T-helper 2 cell treated with Interferon-gamma antibody and Interleukin-4, amounts not matched to agents 100 ng/mL and 5 ng/mL, for 36 hours (primary cell): ENCODE data around the gene OR2T5. TPM values are rescaled to one million over a fixed set of nuclear protein-coding genes. Genes with fewer than 3 reads are reported as not detected.
"Not testable (repeated sequence)": the region's sequence is repeated elsewhere in the genome, so short reads cannot be mapped to it uniquely, and the experiment has no call there.

Experiments
- intact Hi-C: fragments of 100-400 bp; cut with micrococcal nuclease; formaldehyde crosslinking; loops from one replicate; pipeline ENCODE4 v1.15.1; 2023
- total RNA-seq: library from RNA; stranded (reverse); gene quantifications from 2 replicates; pipeline ENCODE4 v1.2.3, GENCODE V29; 2022

OR2T5 gene
- total RNA-seq, 1 donor from 2014 or later = not detected

DNA sequence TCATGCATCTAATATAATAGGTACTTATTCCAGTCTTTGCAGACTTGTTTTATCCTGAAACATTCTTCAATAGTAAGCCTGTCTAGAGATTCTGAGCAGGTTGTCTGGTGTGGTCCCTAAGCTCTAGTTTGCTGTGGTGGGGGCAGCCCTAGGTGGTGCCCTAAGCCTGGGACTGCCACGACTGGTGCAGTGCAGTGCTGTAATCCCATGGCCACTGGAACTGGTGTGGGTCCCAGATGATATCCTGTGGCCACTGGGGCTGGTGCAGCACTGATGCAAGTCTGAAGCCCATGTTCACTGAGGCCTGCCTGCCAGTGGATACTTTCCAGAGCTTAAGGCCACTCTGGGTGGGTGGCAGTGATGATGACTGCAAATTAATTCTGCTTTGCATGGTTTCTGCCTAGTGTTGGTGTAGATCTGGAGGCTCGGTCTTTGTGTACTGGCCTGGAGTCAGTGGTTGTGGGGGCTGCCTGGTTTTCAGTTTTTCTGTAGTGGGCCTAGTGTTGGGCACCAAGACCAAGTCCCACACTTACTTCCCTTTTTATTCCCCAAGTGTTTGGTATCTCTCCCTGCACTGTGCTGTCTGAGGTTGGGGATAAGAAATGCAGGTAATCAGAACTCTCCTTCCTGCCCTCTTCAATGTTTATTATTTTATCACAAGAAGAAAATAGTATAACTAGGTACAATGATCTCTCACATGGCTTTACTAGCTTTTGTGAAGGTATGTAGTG is 12.1 kb downstream of the OR2T5 start:
- intact Hi-C loops = not testable (repeated sequence)

DNA sequence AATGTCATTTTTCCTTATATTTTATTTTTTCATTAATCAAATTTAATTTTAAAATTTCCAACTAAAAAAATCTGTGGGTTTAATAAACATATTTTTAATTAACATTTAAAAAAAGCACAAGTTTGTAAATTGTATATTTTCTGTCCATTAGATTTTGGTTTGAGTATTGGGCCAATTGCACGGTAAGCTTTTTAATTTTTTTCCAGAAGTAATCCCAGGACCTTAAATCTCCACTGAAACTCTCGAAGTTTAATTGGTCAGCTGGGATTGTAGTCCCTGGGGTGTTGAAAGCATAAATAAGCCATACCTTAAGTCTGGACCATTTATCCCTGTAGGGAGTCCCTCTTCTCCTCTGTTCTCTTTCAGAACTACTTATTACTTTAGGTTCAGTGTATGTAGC is 19.4 kb downstream of the OR2T5 start, which contains the start of gene OR2G6:
TSS of gene OR2G6 (plus strand) at position 301 of the 400 bp plus-strand sequence. CDS start 13,574 bp downstream, outside the sequence.
- intact Hi-C loops = not testable (repeated sequence)

DNA sequence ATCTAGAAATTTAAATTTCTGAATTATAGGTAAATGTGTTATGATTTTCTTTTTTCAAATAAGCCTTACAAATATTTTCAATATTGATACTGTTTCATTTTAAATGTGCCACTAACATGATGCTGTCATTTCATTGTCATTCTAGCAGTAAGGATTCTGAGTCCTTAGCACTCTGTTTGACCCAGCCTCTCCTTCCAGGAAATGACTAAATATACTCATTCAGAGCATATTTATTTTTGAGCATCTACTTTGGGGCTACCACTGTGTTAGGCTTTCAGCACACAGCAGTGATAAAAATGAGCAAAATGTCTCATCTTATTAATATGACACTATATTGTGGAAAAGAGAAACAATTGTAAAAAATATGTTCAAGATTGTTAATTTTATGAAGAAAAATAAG is 21.8 kb downstream of the OR2T5 start:
- intact Hi-C loops = not testable (repeated sequence)

DNA sequence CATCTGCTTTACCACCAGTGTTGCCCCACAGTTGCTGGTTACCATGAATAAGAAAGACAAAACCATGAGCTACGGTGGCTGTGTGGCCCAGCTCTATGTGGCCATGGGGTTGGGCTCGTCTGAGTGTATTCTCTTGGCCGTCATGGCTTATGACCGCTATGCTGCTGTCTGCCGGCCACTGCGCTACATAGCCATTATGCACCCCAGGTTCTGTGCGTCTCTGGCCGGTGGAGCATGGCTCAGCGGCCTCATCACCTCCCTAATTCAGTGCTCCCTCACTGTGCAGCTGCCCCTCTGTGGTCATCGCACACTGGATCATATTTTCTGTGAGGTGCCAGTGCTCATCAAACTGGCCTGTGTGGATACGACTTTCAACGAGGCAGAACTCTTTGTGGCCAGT is 33.5 kb downstream of the OR2T5 start:
- intact Hi-C loops = no loop called here

DNA sequence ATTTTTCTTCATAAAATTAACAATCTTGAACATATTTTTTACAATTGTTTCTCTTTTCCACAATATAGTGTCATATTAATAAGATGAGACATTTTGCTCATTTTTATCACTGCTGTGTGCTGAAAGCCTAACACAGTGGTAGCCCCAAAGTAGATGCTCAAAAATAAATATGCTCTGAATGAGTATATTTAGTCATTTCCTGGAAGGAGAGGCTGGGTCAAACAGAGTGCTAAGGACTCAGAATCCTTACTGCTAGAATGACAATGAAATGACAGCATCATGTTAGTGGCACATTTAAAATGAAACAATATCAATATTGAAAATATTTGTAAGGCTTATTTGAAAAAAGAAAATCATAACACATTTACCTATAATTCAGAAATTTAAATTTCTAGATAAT is 49.1 kb downstream of the OR2T5 start:
- intact Hi-C loops = not testable (repeated sequence)

Other genes starting within 250 kb of the OR2T5 start
- not detected in 2 replicates for gene OR2T33, start 210.6 kb upstream of the OR2T5 start, total RNA-seq
- gene OR2T12, start 185.2 kb upstream of the OR2T5 start, total RNA-seq = not detected in 2 replicates
- gene OR2M7, start 164.0 kb upstream of the OR2T5 start, total RNA-seq = not detected in 2 replicates
- not detected in 2 replicates for gene OR14C36, start 139.8 kb upstream of the OR2T5 start, total RNA-seq
- gene OR2T4, start 126.9 kb upstream of the OR2T5 start, total RNA-seq = not detected in 2 replicates
- gene OR2T6, start 112.8 kb upstream of the OR2T5 start, total RNA-seq = not detected in 2 replicates
- not detected in 2 replicates for gene OR2T1, start 85.5 kb upstream of the OR2T5 start, total RNA-seq
- not detected in 2 replicates for gene OR2T2, start 43.0 kb upstream of the OR2T5 start, total RNA-seq
- not detected in 2 replicates for gene OR2T3, start 15.2 kb upstream of the OR2T5 start, total RNA-seq
- gene OR2G6, start 19.5 kb downstream of the OR2T5 start, total RNA-seq = not detected in 2 replicates
- gene OR2T29, start 74.2 kb downstream of the OR2T5 start, total RNA-seq = not detected in 2 replicates
- gene OR2T34, start 86.2 kb downstream of the OR2T5 start, total RNA-seq = not detected in 2 replicates
- gene OR2T10, start 109.1 kb downstream of the OR2T5 start, total RNA-seq = not detected in 2 replicates
- not detected in 2 replicates for gene OR2T11, start 146.5 kb downstream of the OR2T5 start, total RNA-seq
- gene OR2T35, start 156.7 kb downstream of the OR2T5 start, total RNA-seq = not detected in 2 replicates
- gene OR2T27, start 166.9 kb downstream of the OR2T5 start, total RNA-seq = not detected in 2 replicates
- not detected in 2 replicates for gene OR14I1, start 214.2 kb downstream of the OR2T5 start, total RNA-seq